Measurements from ENCODE around the gene SYDE2. TPM values are rescaled to one million over a fixed set of nuclear protein-coding genes. Genes with fewer than 3 reads are reported as not detected.

The SYDE2 gene
- total RNA-seq, 4 donors from 2014 or later: 3.3 to 20.8 (median 14.2) TPM

DNA sequence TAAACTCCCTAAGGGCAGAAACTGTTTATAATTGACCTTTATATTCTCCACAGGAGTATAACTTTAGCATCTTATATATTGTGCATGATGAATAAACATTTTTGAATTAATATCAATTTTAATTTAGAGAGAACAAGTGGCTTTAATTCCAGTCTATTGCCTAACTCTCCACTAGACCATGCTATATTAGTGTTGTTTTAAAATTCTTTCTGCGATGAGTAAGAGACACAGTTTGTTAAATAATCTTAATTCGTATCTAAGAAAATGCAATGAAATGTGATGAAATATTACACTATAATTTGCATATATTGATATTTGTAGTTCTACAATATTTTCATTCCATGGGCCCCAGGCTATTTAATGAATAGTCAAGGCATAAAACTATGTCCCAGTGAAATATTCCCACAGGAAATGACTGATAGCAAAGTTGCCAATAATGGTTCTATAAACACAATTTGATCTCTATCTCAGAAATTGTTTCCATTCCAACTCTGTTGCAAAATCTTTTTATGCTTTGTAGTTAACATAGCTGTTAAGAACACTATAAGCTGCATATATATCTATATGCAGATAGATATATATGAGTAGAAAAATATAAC lies 2.9 kb upstream of the SYDE2 start:
- no peak for DNase-seq
- H3K27ac ChIP-seq: no peak overlapping the region
- no peaks in the 10 kb centered on the region for H3K36me3 ChIP-seq
- TF ChIP-seq, protein P1, sequence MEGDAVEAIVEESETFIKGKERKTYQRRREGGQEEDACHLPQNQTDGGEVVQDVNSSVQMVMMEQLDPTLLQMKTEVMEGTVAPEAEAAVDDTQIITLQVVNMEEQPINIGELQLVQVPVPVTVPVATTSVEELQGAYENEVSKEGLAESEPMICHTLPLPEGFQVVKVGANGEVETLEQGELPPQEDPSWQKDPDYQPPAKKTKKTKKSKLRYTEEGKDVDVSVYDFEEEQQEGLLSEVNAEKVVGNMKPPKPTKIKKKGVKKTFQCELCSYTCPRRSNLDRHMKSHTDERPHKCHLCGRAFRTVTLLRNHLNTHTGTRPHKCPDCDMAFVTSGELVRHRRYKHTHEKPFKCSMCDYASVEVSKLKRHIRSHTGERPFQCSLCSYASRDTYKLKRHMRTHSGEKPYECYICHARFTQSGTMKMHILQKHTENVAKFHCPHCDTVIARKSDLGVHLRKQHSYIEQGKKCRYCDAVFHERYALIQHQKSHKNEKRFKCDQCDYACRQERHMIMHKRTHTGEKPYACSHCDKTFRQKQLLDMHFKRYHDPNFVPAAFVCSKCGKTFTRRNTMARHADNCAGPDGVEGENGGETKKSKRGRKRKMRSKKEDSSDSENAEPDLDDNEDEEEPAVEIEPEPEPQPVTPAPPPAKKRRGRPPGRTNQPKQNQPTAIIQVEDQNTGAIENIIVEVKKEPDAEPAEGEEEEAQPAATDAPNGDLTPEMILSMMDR (IDR thresholded peaks at IDR 0.05): no peak
- TF ChIP-seq POLR2A (IDR thresholded peaks at IDR 0.05): no peak
- H3K9me3 ChIP-seq: no peaks in the 10 kb centered on the region
- no peaks in the 10 kb centered on the region for H3K27me3 ChIP-seq
- H3K4me3 ChIP-seq: no peak overlapping the region
- H3K4me1 ChIP-seq: peaks cover 0 to 3% (median 0%) of the 10 kb centered on the region in 4 donors

DNA sequence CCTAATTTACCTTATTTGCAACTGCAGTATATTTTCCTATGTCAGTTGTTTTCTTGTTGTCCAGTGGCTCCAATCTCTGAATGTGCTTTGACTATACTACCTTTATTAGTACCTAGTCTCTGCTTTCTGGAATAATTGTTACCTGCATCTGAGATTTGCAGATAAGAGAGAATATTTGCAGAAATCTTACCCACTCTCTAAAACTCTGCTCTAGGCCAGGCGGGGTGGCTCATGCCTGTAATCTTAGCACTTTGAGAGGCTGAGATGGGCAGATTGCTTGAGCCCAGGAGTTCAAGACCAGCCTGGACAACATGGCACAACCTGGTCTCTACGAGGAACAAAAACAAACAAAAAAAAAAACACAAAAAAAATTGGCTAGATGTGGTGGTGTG lies 2.0 kb upstream of the SYDE2 start:
- Histone ChIP-seq H3K27me3 (no peaks in the 10 kb centered on the region), H3K9me3 (no peaks in the 10 kb centered on the region), H3K4me3 (no peak overlapping the region), H3K4me1 (peaks cover 0 to 3% (median 0%) of the 10 kb centered on the region in 4 donors), H3K36me3 (no peaks in the 10 kb centered on the region), H3K27ac (no peak overlapping the region)
- TF ChIP-seq, protein P1 (IDR thresholded peaks at IDR 0.05): no peak
- no peak for TF ChIP-seq POLR2A (IDR thresholded peaks at IDR 0.05)
- no peak for DNase-seq

DNA sequence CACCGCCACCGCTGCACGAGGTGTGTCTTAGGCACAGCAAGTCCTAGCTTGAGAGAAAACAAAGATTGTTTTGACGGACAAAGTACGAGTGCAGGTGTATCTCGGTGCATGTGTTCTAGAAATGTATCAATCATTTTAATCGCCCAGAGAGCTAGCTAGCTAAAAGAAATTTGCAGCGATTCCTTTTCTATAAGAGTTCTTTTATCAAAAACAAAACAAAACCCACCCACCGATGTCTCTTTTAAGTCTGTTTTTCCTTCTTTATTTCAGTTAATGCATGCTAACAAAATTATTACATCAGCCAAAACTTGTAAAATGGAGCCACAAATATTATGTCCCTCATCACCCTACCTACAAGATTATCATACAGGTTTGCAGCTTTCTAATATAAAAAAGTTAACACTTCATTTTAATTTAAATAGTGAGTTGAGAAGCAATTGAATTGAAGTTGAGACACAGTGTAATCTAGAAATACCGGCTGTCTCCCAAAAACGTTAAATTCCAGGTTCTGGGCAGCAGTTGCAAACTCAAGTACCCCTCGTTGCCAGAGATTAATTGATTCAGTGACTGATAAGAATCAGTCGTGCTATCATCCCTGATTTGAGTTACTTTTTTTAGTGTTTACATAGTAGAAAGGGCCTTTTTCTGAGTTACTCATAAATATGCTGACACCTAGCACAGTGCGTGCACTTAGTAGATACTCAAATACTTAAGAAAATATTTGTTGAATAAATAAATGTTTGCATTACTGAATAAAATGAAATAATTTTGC lies 1.5 kb upstream of the SYDE2 start:
- Histone ChIP-seq H3K27ac (peak overlapping the region; percentile 94 to 99 (median 96)), H3K4me1 (peaks cover 0 to 3% (median 0%) of the 10 kb centered on the region in 4 donors), H3K36me3 (no peaks in the 10 kb centered on the region), H3K9me3 (no peaks in the 10 kb centered on the region), H3K27me3 (no peaks in the 10 kb centered on the region), H3K4me3 (peak overlapping the region; percentile 84 to 91 (median 88))
- TF ChIP-seq POLR2A (IDR thresholded peaks at IDR 0.05): no peak
- TF ChIP-seq, protein P1 (IDR thresholded peaks at IDR 0.05): no peak
- no peak for DNase-seq

DNA sequence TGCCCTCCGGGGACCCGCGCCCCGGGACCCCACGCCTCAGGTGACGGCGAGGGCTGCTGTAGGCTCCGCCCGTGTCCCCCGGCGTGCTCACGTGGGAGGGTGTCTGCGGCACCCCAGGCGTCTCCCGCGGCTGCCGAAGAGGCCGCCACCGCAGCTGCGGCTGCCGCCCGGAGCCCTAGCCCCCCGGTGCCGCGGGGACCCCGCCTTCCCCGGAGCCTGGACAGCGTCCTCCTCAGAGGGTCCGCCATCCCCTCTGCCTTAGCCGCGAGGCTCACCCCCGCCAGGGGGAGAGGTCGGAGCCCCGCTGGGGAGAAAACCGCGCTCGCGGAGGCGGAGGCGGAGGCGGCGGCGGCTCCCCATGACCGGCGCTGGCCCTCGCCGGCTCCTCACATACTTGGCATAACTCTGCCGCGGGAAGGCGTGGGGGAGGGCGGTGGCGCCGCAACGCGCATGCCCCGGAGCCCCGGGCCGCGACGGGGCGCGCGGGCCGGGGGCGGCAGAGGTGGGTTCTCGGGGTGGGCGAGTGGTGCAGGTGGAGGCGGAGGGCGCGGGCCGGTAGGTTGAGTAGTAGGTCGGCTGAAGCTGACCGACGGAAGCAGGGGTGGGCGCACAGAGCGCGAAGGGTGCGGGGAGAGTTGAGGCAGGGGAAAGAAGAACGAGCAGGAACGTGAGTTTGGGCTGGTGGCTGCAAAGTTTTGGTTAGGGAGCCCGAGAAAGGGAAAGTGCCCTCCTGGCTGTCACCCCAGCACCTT lies 700 bp upstream of the SYDE2 start:
- H3K4me1 ChIP-seq: peaks cover 0 to 3% (median 0%) of the 10 kb centered on the region in 4 donors
- DNase-seq: peak; percentile 76 to 89 (median 83)
- peak overlapping the region; percentile 94 to 99 (median 96) for H3K27ac ChIP-seq
- no peaks in the 10 kb centered on the region for H3K27me3 ChIP-seq
- no peaks in the 10 kb centered on the region for H3K36me3 ChIP-seq
- H3K4me3 ChIP-seq: peak overlapping the region; percentile 84 to 91 (median 88)
- TF ChIP-seq POLR2A (IDR thresholded peaks at IDR 0.05): peak in 1 of 2 donors; percentile 26
- TF ChIP-seq, protein P1 (IDR thresholded peaks at IDR 0.05): peak in 2 of 6 experiments; percentile 15 to 27
- H3K9me3 ChIP-seq: no peaks in the 10 kb centered on the region

DNA sequence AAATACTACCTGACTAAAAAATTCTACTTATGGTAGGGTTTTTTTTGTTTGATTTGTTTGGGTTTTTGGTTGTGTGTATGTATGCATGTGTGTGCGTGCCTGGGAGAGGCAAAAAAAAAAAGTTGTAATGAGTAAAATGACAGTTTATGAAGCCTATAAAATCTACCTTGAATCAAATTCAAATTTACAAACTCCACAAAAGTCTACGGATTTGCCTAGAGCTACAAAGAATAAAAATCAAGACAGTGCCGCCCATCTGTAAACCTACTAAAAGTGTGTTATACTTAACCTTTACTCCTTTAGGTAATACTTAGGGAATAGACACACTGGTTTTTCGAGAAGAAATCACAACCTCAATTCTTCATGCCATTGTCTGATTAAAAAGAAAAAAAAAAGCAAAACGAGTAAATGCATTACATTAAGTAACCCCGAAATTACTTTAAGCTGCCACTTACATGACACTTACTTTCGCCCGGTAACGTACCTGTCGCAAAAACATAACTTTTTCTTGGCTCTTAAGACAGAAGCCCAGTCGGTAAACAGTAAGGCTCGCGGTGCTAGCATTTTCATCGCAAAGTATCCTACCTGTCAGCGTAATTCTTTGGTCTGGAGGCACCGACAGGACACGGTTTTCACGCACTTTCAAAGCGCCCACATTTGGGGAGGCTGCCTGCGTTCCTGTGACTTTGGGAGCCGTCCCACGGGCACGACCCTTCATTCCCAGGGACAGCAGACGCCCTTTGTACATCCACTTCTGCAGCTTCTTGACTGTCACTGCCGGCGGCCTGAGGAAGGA lies 951 bp downstream of the SYDE2 start:
- H3K36me3 ChIP-seq: no peaks in the 10 kb centered on the region
- no peaks in the 10 kb centered on the region for H3K27me3 ChIP-seq
- peak overlapping the region; percentile 84 to 91 (median 88) for H3K4me3 ChIP-seq
- TF ChIP-seq, protein P1 (IDR thresholded peaks at IDR 0.05): no peak
- no peak for TF ChIP-seq POLR2A (IDR thresholded peaks at IDR 0.05)
- no peaks in the 10 kb centered on the region for H3K9me3 ChIP-seq
- H3K4me1 ChIP-seq: peaks cover 0 to 3% (median 0%) of the 10 kb centered on the region in 4 donors
- DNase-seq: peak in 1 of 3 donors; percentile 69
- H3K27ac ChIP-seq: peak overlapping the region; percentile 94 to 99 (median 96)

Data from Peyer's patch (tissue), 4 donors.